SK-N-SH (cell line): ENCODE results near the gene RD3L. TPM values are rescaled to one million over a fixed set of nuclear protein-coding genes. Genes with fewer than 3 reads are reported as not detected.

Source experiments
- CTCF ChIA-PET: fragments of 300-600, 350-600 bp; formaldehyde crosslinking; extraction: SDS; loops from one replicate; lab custom pipeline; 2021; lab: Yijun Ruan, JAX
- POLR2A ChIA-PET: fragments of 350-600 bp; sonication (Branson Sonifier 250); formaldehyde crosslinking; extraction: SDS; loops from one replicate; lab custom pipeline; 2020; ENCODE audit warnings: antibody characterized with exemption, inconsistent platforms; lab: Yijun Ruan, JAX
- DNase-seq: peaks from one replicate; pipeline ENCODE4 v3.0.0; 2012
- H2AFZ ChIP-seq: fragments of 200-600 bp; sonication (generic); 2 replicates; pipeline ENCODE4 v1.8.1; 2016; ENCODE audit warnings: antibody characterized with exemption, mild to moderate bottlenecking, low read depth
- H3F3A ChIP-seq: fragments of 200-600 bp; sonication (generic); replicated peaks from 2 replicates; pipeline ENCODE3; 2016; ENCODE audit warnings: antibody characterized with exemption, mild to moderate bottlenecking; ENCODE audit not compliant: insufficient read depth
- H3K27ac ChIP-seq, 2 experiments: fragments of 200-500 bp in 1 of 2; fragments of 200-600 bp in 1 of 2; sonication (Bioruptor generic) in 1 of 2; sonication (generic), shearing (Covaris generic) in 1 of 2; 2 replicates each; pipeline versions ENCODE4 v1.5.1 to v1.6.1; 2014 to 2016; ENCODE audit warnings: low read depth in 2 of 2, inconsistent platforms in 1 of 2, low read length in 1 of 2, mild to moderate bottlenecking in 1 of 2, mixed read lengths in 1 of 2
- H3K27me3 ChIP-seq: fragments of 200-600 bp; sonication (generic), shearing (Covaris generic); 2 replicates; pipeline ENCODE4 v1.6.1; 2016; ENCODE audit warnings: mixed run types; ENCODE audit not compliant: insufficient read depth
- H3K36me3 ChIP-seq, 2 experiments: fragments of 200-500 bp in 1 of 2; fragments of 200-600 bp in 1 of 2; sonication (Bioruptor generic) in 1 of 2; sonication (generic) in 1 of 2; replicated peaks in 1 of 2; 2 replicates each; pipeline versions ENCODE3 to v1.5.1; 2014 to 2016; ENCODE audit warnings: low read length in 1 of 2, mild to moderate bottlenecking in 1 of 2; ENCODE audit not compliant: insufficient read depth in 2 of 2, control insufficient read depth in 1 of 2
- H3K4me1 ChIP-seq, 2 experiments: fragments of 200-500 bp in 1 of 2; fragments of 200-600 bp in 1 of 2; sonication (Bioruptor generic) in 1 of 2; sonication (generic), shearing (Covaris generic) in 1 of 2; 2 replicates each; pipeline versions ENCODE4 v1.5.1 to v1.6.1; 2014 to 2016; ENCODE audit warnings: low read depth in 1 of 2, low read length in 1 of 2, mixed run types in 1 of 2; ENCODE audit not compliant: insufficient read depth in 2 of 2, control insufficient read depth in 1 of 2
- H3K4me2 ChIP-seq: fragments of 200-600 bp; sonication (generic), shearing (Covaris generic); 2 replicates; pipeline ENCODE4 v1.6.1; 2017; ENCODE audit warnings: mixed run types
- H3K4me3 ChIP-seq, 2 experiments: fragments of 200-500 bp in 1 of 2; fragments of 200-600 bp in 1 of 2; sonication (Bioruptor generic) in 1 of 2; sonication (generic), shearing (Covaris generic) in 1 of 2; 2 replicates each; pipeline versions ENCODE4 v1.5.1 to v1.8.1; 2014 to 2016; ENCODE audit warnings: low read depth in 2 of 2, inconsistent platforms in 1 of 2, low read length in 1 of 2, mild to moderate bottlenecking in 1 of 2, mixed read lengths in 1 of 2, moderate library complexity in 1 of 2
- H3K79me2 ChIP-seq: fragments of 200-600 bp; sonication (generic); 2 replicates; pipeline ENCODE4 v1.8.1; 2017; ENCODE audit warnings: mild to moderate bottlenecking; ENCODE audit not compliant: insufficient read depth
- H3K9ac ChIP-seq: fragments of 200-600 bp; sonication (generic); 2 replicates; pipeline ENCODE4 v1.6.1; 2017; ENCODE audit warnings: mixed run types
- H3K9me2 ChIP-seq: fragments of 200-600 bp; sonication (generic); 2 replicates; pipeline ENCODE4 v1.6.1; 2017; ENCODE audit warnings: mixed run types
- H3K9me3 ChIP-seq: fragments of 200-600 bp; sonication (generic); 2 replicates; pipeline ENCODE4 v1.6.1; 2017; ENCODE audit warnings: mixed run types, mild to moderate bottlenecking, moderate library complexity
- H4K20me1 ChIP-seq: fragments of 200-600 bp; sonication (generic); 2 replicates; pipeline ENCODE4 v1.6.1; 2017; ENCODE audit warnings: mild to moderate bottlenecking, mixed run types; ENCODE audit not compliant: insufficient read depth
- CHD2 ChIP-seq: fragments of 150-350 bp; IDR thresholded peaks from 2 replicates; pipeline ENCODE4 v1.6.1; 2018; ENCODE audit warnings: low read length; ENCODE audit not compliant: partially characterized antibody
- EZH2phosphoT487 ChIP-seq: fragments of 200-600 bp; sonication (generic); IDR thresholded peaks from 2 replicates; pipeline ENCODE4 v1.6.1; 2017; ENCODE audit warnings: low read depth, mixed run types, mild to moderate bottlenecking, antibody characterized with exemption, moderate library complexity, borderline replicate concordance
- FOSL2 ChIP-seq: IDR thresholded peaks from 2 replicates; pipeline ENCODE4 v1.4.0; 2012; ENCODE audit warnings: low read depth, mild to moderate bottlenecking, moderate library complexity, borderline replicate concordance
- FOXJ3 ChIP-seq: sonication (generic); formaldehyde crosslinking; IDR thresholded peaks from 2 replicates; pipeline ENCODE4 v1.5.1; 2020; ENCODE audit warnings: mild to moderate bottlenecking, missing genetic modification reagents
- GABPA ChIP-seq: IDR thresholded peaks from 2 replicates; pipeline ENCODE4 v1.4.0; 2012; ENCODE audit warnings: low read depth, mild to moderate bottlenecking
- MEF2A ChIP-seq: IDR thresholded peaks from 2 replicates; pipeline ENCODE4 v1.4.0; 2012; ENCODE audit warnings: low read depth, borderline replicate concordance
- NRF1 ChIP-seq: IDR thresholded peaks from 2 replicates; pipeline ENCODE4 v1.6.1; 2012; ENCODE audit warnings: low read depth, mild to moderate bottlenecking, low read length
- PBX3 ChIP-seq: IDR thresholded peaks from 2 replicates; pipeline ENCODE4; 2012
- POLR2AphosphoS5 ChIP-seq: IDR thresholded peaks from 2 replicates; pipeline ENCODE4 v1.6.1; 2012; ENCODE audit warnings: low read depth, low read length
- RAD21 ChIP-seq: IDR thresholded peaks from 2 replicates; pipeline ENCODE4 v1.6.1; 2012; ENCODE audit warnings: mild to moderate bottlenecking, low read length
- RFX5 ChIP-seq: IDR thresholded peaks from 2 replicates; pipeline ENCODE4 v1.6.1; 2012; ENCODE audit warnings: mild to moderate bottlenecking, improper control_type of control experiment, low read length
- TCF12 ChIP-seq: IDR thresholded peaks from 2 replicates; pipeline ENCODE4 v1.4.0; 2012
- TEAD4 ChIP-seq: IDR thresholded peaks from 2 replicates; pipeline ENCODE4 v1.4.0; 2012; ENCODE audit warnings: mild to moderate bottlenecking, borderline replicate concordance; ENCODE audit not compliant: insufficient read depth
- USF2 ChIP-seq: fragments of 150-350 bp; IDR thresholded peaks from 2 replicates; pipeline ENCODE4 v1.6.1; 2017; ENCODE audit warnings: antibody characterized with exemption, low read length, low read depth, borderline replicate concordance
- YY1 ChIP-seq: IDR thresholded peaks from 2 replicates; pipeline ENCODE4 v1.4.0; 2012; ENCODE audit warnings: low read depth, mild to moderate bottlenecking
- WGBS: methylation state at CpG from one replicate; pipeline ENCODE4 v1.1.6; 2017; ENCODE audit warnings: low lambda C conversion rate; 5-methylcytosine and 5-hydroxymethylcytosine counted together
- polyA plus RNA-seq, 3 experiments: library from polyadenylated mRNA; depleted of rRNA; stranded (reverse); fragments of >200 nt; gene quantifications; 2 replicates each; pipeline ENCODE4 v1.2.3, GENCODE V29; 2012
- TF ChIP-seq, protein P1 (sequence below): IDR thresholded peaks from 2 replicates; pipeline ENCODE4 v1.4.0; 2012; ENCODE audit warnings: low read depth, borderline replicate concordance
- TF ChIP-seq, protein P2 (sequence below): IDR thresholded peaks from 2 replicates; pipeline ENCODE4 v1.4.0; 2012; ENCODE audit warnings: low read depth

The RD3L gene
- polyA plus RNA-seq, 1 of the 3 experiments (the other 2 are of a cell fraction), result not detected

GRCh38 chr14:103896578-103896977 lies 45.8 kb downstream of the RD3L start:
- 59% methylated on average over 6 of the region's 6 CpGs for WGBS
- H3K4me2 ChIP-seq, result no peak overlapping the region
- H3K9me3 ChIP-seq, result no peaks in the 10 kb centered on the region
- no peaks in the 10 kb centered on the region for H4K20me1 ChIP-seq
- peak; percentile 32 for DNase-seq
- H3K27me3 ChIP-seq, result no peaks in the 10 kb centered on the region
- TF ChIP-seq, protein P1, sequence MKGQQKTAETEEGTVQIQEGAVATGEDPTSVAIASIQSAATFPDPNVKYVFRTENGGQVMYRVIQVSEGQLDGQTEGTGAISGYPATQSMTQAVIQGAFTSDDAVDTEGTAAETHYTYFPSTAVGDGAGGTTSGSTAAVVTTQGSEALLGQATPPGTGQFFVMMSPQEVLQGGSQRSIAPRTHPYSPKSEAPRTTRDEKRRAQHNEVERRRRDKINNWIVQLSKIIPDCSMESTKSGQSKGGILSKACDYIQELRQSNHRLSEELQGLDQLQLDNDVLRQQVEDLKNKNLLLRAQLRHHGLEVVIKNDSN, result no peak
- no peak for TF ChIP-seq GABPA
- TF ChIP-seq MEF2A, result no peak
- no peak for TF ChIP-seq TEAD4
- TF ChIP-seq POLR2AphosphoS5, result no peak
- TF ChIP-seq RFX5, result no peak
- no peak for TF ChIP-seq FOXJ3 (CRISPR knock-in tag)
- no peak for TF ChIP-seq USF2
- no peak for TF ChIP-seq RAD21
- TF ChIP-seq FOSL2, result no peak
- TF ChIP-seq PBX3, result no peak
- TF ChIP-seq YY1, result no peak
- TF ChIP-seq, protein P2, sequence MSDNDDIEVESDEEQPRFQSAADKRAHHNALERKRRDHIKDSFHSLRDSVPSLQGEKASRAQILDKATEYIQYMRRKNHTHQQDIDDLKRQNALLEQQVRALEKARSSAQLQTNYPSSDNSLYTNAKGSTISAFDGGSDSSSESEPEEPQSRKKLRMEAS, result no peak
- no peak for TF ChIP-seq TCF12
- TF ChIP-seq, all 33 proteins: peak for 0
- H3K4me1 ChIP-seq, result peaks cover 0 to 2% of the 10 kb centered on the region in 2 experiments; a peak in 1 of 4 replicates
- H2AFZ ChIP-seq, result no peak overlapping the region
- no peak overlapping the region for H3K9ac ChIP-seq
- H3K4me3 ChIP-seq, result no peak overlapping the region
- no peaks in the 10 kb centered on the region for H3F3A ChIP-seq
- no peak overlapping the region for H3K27ac ChIP-seq
- ChIA-PET CTCF (interaction anchor here (2.0 kb wide), 1 partner anchor 88 kb away, joined by 6 read pairs; no protein-coding TSS in a partner anchor), POLR2A (no interaction called here)
- no peaks in the 10 kb centered on the region for H3K36me3 ChIP-seq
- no peaks in the 10 kb centered on the region for H3K79me2 ChIP-seq
- H3K9me2 ChIP-seq, result no peaks in the 10 kb centered on the region

GRCh38 chr14:103894723-103895059 lies 47.6 kb downstream of the RD3L start:
- H3K4me1 ChIP-seq, result peaks cover 0 to 9% of the 10 kb centered on the region in 2 experiments; a peak in 1 of 4 replicates
- no peaks in the 10 kb centered on the region for H4K20me1 ChIP-seq
- no peaks in the 10 kb centered on the region for H3F3A ChIP-seq
- no peaks in the 10 kb centered on the region for H3K9me3 ChIP-seq
- CTCF ChIA-PET, result interaction anchor here (1.3 kb wide), 1 partner anchor 26 kb away, joined by 3 read pairs; a partner anchor contains a TSS
- no peak overlapping the region for H3K27ac ChIP-seq
- H3K27me3 ChIP-seq, result no peaks in the 10 kb centered on the region
- no peaks in the 10 kb centered on the region for H3K9me2 ChIP-seq
- no CpG with 5 or more reads among the region's 7 CpGs for WGBS
- TF ChIP-seq EZH2phosphoT487 (no peak), CHD2 (no peak), TCF12 (no peak), FOSL2 (no peak), NRF1 (no peak)
- TF ChIP-seq, all 33 proteins: peak for 0
- Histone ChIP-seq H3K79me2 (no peaks in the 10 kb centered on the region), H3K36me3 (no peaks in the 10 kb centered on the region), H3K9ac (no peak overlapping the region), H3K4me2 (no peak overlapping the region), H3K4me3 (no peak overlapping the region), H2AFZ (no peak overlapping the region)
- peak; percentile 31 for DNase-seq
- POLR2A ChIA-PET, result no interaction called here
